ENCODE data around the gene SOS2. TPM values are rescaled to one million over a fixed set of nuclear protein-coding genes. Genes with fewer than 3 reads are reported as not detected.

SOS2 gene
- total and polyA plus RNA-seq, 2 donors (not counting 3 experiments of a cell fraction or from before 2014, with no cell fraction given) = 6.7 to 21.3 TPM

DNA sequence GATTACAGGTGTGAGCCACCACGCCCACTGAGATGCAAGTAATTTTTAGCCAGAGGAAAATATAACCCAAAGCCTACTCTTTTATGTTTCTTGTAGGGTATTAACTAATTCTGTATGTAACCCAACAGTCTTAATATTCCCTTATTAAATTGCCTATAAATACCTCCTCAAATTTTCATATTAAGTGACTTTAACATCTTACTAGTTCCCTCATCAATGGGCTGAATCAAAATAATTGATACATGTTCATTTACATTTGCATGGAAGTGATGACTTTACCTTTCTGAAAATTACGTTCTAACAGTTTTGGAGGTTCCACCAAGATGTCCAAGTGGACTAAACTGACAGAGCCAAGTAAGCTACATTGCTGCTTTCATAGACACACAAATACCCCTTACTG, 3.1 kb downstream of the SOS2 start:
- H3K27ac ChIP-seq (ENCODE audit: insufficient read depth, low read depth, low read length) = no peak overlapping the region
- ChIA-PET POLR2A (no interaction called here), CTCF (interaction anchor here (1.2 kb wide), 1 partner anchor 90 kb away, joined by 3 read pairs; no protein-coding TSS in a partner anchor)
- H3K4me2 ChIP-seq (ENCODE audit: insufficient read depth, low read length) = no peak overlapping the region
- TF ChIP-seq JUN (IDR thresholded peaks at IDR 0.05; ENCODE audit: borderline replicate concordance, insufficient read depth, insufficient read length, low read depth) = no peak
- TF ChIP-seq EZH2 (IDR thresholded peaks at IDR 0.05; ENCODE audit: borderline replicate concordance, low read depth, low read length, severe bottlenecking) = no peak
- TF ChIP-seq GATA2 (IDR thresholded peaks at IDR 0.05; ENCODE audit: insufficient read depth, insufficient read length, low read depth, low read length) = no peak
- TF ChIP-seq, protein P1, sequence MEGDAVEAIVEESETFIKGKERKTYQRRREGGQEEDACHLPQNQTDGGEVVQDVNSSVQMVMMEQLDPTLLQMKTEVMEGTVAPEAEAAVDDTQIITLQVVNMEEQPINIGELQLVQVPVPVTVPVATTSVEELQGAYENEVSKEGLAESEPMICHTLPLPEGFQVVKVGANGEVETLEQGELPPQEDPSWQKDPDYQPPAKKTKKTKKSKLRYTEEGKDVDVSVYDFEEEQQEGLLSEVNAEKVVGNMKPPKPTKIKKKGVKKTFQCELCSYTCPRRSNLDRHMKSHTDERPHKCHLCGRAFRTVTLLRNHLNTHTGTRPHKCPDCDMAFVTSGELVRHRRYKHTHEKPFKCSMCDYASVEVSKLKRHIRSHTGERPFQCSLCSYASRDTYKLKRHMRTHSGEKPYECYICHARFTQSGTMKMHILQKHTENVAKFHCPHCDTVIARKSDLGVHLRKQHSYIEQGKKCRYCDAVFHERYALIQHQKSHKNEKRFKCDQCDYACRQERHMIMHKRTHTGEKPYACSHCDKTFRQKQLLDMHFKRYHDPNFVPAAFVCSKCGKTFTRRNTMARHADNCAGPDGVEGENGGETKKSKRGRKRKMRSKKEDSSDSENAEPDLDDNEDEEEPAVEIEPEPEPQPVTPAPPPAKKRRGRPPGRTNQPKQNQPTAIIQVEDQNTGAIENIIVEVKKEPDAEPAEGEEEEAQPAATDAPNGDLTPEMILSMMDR (IDR thresholded peaks at IDR 0.05; ENCODE audit: extremely low read depth in 1 of 2, insufficient read depth in 1 of 2, low read depth in 1 of 2, low read length in 2 of 2) = no peak
- TF ChIP-seq, protein P2, sequence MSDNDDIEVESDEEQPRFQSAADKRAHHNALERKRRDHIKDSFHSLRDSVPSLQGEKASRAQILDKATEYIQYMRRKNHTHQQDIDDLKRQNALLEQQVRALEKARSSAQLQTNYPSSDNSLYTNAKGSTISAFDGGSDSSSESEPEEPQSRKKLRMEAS (IDR thresholded peaks at IDR 0.05; ENCODE audit: insufficient read depth, insufficient read length) = no peak
- TF ChIP-seq FOS (IDR thresholded peaks at IDR 0.05; ENCODE audit: borderline replicate concordance, insufficient read depth, low read length) = no peak
- no peak for TF ChIP-seq MYC (IDR thresholded peaks at IDR 0.05; ENCODE audit: low read depth, low read length)
- TF ChIP-seq POLR2AphosphoS5 (IDR thresholded peaks at IDR 0.05; ENCODE audit: insufficient read depth, low read depth, low read length) = no peak
- TF ChIP-seq POLR2A (IDR thresholded peaks at IDR 0.05; ENCODE audit: low read depth, low read length) = no peak
- H3K36me3 ChIP-seq (ENCODE audit: control insufficient read depth in 2 of 2, extremely low read depth in 1 of 2, insufficient read depth in 2 of 2, low read length in 2 of 2) = no peaks in the 10 kb centered on the region
- FAIRE-seq (no peak), DNase-seq (ENCODE audit: low read depth, low spot score) (no peak)
- no peak overlapping the region for H2AFZ ChIP-seq (ENCODE audit: low read depth, low read length)
- dilution Hi-C loops (cut with MboI; ENCODE audit: extremely low pct_ligation_motif_present, low sequenced_read_pairs) (no loop called here), intact Hi-C loops (cut with micrococcal nuclease) (no loop called here)
- no peaks in the 10 kb centered on the region for H3K9me3 ChIP-seq (replicated peaks; ENCODE audit: control insufficient read depth, insufficient read depth, low read length)
- H3K4me1 ChIP-seq (ENCODE audit: control insufficient read depth, extremely low read depth, insufficient read depth, low read length) = peaks cover 34% of the 10 kb centered on the region
- H4K20me1 ChIP-seq (replicated peaks; ENCODE audit: control insufficient read depth, extremely low read depth, insufficient read depth, low read length) = peaks cover 13% of the 10 kb centered on the region
- BruUV-seq (replicated peaks) = no TSS peak
- H3K9ac ChIP-seq (replicated peaks; ENCODE audit: extremely low read depth, insufficient read depth, low read length) = no peak overlapping the region
- no peaks in the 10 kb centered on the region for H3K27me3 ChIP-seq (ENCODE audit: control insufficient read depth in 2 of 2, insufficient read depth in 2 of 2, low read length in 2 of 2)
- H3K9me1 ChIP-seq (replicated peaks; ENCODE audit: control insufficient read depth, extremely low read depth, insufficient read depth, low read length) = peaks cover 4% of the 10 kb centered on the region
- no peak overlapping the region for H3K4me3 ChIP-seq (replicated peaks in 1 of 3; ENCODE audit: insufficient read depth in 1 of 3, low read depth in 1 of 3, low read length in 3 of 3)
- peaks cover 64% of the 10 kb centered on the region for H3K79me2 ChIP-seq (ENCODE audit: control insufficient read depth, insufficient read depth, low read length)
